IPS-20b (cell line): ENCODE results near the gene TMPRSS12.
A peak's percentile ranks its signal among the peaks of the same experiment; 100 is the strongest.
"Not testable (repeated sequence)": the region's sequence is repeated elsewhere in the genome, so short reads cannot be mapped to it uniquely, and the experiment has no call there.

Source experiments
- H3K27ac ChIP-seq: one replicate; pipeline ENCODE4 v1.5.1; 2013; ENCODE audit warnings: low read length
- H3K27me3 ChIP-seq: 2 replicates; pipeline ENCODE4 v1.6.1; 2013; ENCODE audit warnings: mild to moderate bottlenecking, low read length, inconsistent platforms; ENCODE audit not compliant: insufficient read depth
- H3K36me3 ChIP-seq: 2 replicates; pipeline ENCODE4 v1.6.1; 2013; ENCODE audit warnings: low read depth, mild to moderate bottlenecking, inconsistent platforms, low read length, moderate library complexity; ENCODE audit not compliant: insufficient read depth
- H3K4me1 ChIP-seq: 2 replicates; pipeline ENCODE4 v1.6.1; 2013; ENCODE audit warnings: mild to moderate bottlenecking, control low read depth, inconsistent platforms, low read length, moderate library complexity; ENCODE audit not compliant: insufficient read depth
- H3K4me3 ChIP-seq: 2 replicates; pipeline ENCODE4 v1.5.1; 2013; ENCODE audit warnings: mild to moderate bottlenecking, low read length, inconsistent platforms
- H3K9ac ChIP-seq: 2 replicates; pipeline ENCODE4 v1.6.1; 2013; ENCODE audit warnings: low read depth, mild to moderate bottlenecking, inconsistent platforms, low read length, moderate library complexity
- H3K9me3 ChIP-seq: 2 replicates; pipeline ENCODE4 v1.6.1; 2013; ENCODE audit warnings: mild to moderate bottlenecking, low read depth, low read length, inconsistent platforms; ENCODE audit not compliant: insufficient read depth

Gene TMPRSS12, protein sequence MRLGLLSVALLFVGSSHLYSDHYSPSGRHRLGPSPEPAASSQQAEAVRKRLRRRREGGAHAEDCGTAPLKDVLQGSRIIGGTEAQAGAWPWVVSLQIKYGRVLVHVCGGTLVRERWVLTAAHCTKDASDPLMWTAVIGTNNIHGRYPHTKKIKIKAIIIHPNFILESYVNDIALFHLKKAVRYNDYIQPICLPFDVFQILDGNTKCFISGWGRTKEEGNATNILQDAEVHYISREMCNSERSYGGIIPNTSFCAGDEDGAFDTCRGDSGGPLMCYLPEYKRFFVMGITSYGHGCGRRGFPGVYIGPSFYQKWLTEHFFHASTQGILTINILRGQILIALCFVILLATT

DNA sequence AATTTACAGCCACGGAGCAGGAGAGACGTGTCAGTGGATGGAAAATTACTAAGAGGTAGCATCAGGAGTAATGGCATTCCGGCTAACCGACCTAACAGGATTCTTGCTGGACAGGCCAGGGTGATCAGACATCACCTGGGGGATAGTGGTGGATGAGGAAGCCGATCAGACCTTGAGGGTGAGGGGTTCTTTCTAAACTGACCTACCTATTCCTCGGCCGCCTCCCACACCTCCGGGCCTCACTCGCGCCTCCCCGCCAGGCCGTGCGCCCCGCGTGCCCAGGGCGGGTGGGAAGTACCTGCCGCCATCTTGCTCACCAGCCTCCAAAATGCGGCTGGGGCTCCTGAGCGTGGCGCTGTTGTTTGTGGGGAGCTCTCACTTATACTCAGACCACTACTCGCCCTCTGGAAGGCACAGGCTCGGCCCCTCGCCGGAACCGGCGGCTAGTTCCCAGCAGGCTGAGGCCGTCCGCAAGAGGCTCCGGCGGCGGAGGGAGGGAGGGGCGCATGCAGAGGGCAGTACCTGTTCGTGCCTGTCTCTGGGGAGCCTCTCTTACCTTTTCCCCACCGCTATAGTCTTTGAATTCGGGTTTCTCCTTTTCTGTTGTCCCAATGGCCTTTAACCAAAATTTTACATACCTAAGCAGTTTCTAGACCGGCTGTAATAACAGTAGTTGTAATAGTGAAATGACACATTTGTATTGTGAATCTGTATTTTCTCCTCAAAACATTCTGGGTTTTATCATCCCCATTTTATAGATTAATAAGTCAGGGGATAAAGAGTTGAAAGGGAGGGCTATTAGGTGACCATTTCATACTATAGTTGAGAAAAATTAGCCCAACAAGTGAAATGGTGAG is at the start of gene TMPRSS12:
TSS of gene TMPRSS12 (plus strand) at position 290 of the 857 bp plus-strand sequence. CDS start at position 329, 39 bp downstream.
- no peak within 1 kb of the TSS for H3K27ac ChIP-seq
- peaks cover 8% of the 10 kb centered on the region for H3K9me3 ChIP-seq
- no peaks in the 10 kb centered on the region for H3K27me3 ChIP-seq
- no peak within 1 kb of the TSS for H3K9ac ChIP-seq
- peak within 1 kb of the TSS; percentile 39; the same call in 1 of the 2 replicates for H3K4me3 ChIP-seq
- no peaks in the 10 kb centered on the region for H3K36me3 ChIP-seq
- no peaks in the 10 kb centered on the region for H3K4me1 ChIP-seq

DNA sequence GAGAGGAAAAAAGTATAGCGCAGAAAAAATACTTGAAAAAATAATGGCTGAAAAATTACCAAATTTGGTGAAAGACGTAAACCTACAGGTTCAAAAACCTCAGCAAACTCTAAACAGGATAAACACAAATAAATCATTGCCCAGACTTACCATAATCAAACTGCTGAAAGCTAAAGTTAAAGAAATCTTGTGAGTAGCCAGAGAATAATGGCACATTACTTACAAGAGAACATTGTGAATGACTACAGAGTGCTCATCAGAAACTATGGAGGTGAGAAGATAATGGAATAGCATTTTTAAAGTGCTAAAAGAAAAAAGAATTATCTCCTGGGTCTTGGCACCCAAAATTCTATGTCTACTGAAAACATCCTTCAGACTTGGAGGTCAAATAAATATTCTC is 42.8 kb upstream of the TMPRSS12 start:
- Histone ChIP-seq H3K27ac (no peak overlapping the region), H3K4me1 (no peaks in the 10 kb centered on the region), H3K36me3 (peaks cover 60% of the 10 kb centered on the region), H3K27me3 (no peaks in the 10 kb centered on the region), H3K4me3 (no peak overlapping the region), H3K9me3 (peaks cover 22% of the 10 kb centered on the region), H3K9ac (no peak overlapping the region)

DNA sequence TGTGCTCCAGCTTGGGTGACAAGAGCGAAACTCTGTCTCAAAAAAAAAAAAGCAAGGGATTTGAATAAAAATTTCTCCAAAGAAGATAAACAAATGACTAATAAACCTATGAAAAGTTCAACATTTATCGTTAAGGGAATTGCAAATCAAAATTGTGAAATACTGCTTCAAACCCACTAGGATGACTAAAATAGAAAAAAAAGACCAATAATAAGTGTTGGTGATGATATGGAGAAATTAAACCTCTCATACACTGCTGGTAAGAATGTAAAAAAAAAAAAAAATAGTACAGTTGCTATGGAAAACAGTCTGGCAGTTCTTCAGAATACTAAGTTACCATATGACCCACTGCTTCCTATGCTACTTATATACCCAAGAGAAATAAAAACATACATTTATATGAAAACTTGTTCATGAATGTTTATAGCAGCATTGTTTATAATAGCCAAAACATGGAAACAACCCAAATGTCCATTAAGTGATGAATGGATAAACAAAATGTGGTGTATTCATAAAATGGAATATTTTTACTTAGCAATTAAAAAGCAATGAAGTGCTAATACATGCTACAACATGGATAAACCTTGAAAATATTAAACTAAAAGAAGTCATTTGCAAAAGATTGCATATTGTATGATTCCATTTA is 39.4 kb upstream of the TMPRSS12 start:
- no peak overlapping the region for H3K9ac ChIP-seq
- peaks cover 22% of the 10 kb centered on the region for H3K9me3 ChIP-seq
- H3K4me1 ChIP-seq, result no peaks in the 10 kb centered on the region
- H3K4me3 ChIP-seq, result no peak overlapping the region
- no peak overlapping the region for H3K27ac ChIP-seq
- peaks cover 33% of the 10 kb centered on the region for H3K36me3 ChIP-seq
- no peaks in the 10 kb centered on the region for H3K27me3 ChIP-seq

DNA sequence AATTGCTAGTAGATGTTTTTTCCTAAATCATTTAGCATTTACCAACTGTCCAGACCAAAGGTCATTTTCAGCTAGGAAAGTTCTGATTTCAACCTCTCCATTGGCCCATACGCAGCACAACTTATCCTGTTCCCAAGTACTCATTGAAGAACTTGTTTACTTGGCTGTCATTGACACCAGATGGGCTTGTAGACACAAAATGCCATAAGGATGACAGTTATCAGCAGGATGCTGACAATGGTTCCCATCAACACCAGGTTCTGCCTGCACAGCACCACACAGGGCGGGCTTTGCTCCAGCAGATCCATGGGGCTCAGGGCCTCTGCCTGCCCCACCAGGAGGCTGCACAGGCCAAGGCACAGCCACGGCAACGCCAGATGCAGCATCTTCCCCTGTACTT is 36.5 kb upstream of the TMPRSS12 start:
- no peaks in the 10 kb centered on the region for H3K9me3 ChIP-seq

DNA sequence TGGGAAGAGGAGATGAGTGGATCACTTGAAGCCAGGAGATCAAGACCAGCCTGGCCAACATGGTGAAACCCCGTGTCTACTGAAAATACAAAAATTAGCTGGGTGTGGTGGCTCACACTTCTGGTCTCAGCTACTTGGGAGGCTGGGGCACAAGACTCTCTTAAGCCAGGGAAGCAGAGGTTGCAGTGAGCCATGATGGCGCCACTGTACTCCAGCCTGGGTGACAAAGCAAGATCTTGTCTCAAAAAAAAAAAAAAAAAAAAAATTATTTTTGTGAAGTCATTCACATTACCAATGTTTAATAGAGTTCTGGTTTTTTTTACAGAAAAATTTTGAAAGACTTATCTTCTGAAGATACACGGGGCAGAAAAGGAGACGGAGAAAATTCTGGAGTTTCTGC is 33.6 kb upstream of the TMPRSS12 start:
- not testable (repeated sequence) for H3K4me3 ChIP-seq, H3K27me3 ChIP-seq, H3K9ac ChIP-seq, H3K4me1 ChIP-seq, H3K27ac ChIP-seq, H3K9me3 ChIP-seq
- peaks cover 40% of the 10 kb centered on the region for H3K36me3 ChIP-seq

More for the DNA sequence above, 36.5 kb upstream of the TMPRSS12 start:
- no peak overlapping the region for H3K9ac ChIP-seq
- no peak overlapping the region for H3K27ac ChIP-seq
- H3K36me3 ChIP-seq, result peaks cover 26% of the 10 kb centered on the region
- H3K4me1 ChIP-seq, result no peaks in the 10 kb centered on the region
- no peak overlapping the region for H3K4me3 ChIP-seq
- no peaks in the 10 kb centered on the region for H3K27me3 ChIP-seq

DNA sequence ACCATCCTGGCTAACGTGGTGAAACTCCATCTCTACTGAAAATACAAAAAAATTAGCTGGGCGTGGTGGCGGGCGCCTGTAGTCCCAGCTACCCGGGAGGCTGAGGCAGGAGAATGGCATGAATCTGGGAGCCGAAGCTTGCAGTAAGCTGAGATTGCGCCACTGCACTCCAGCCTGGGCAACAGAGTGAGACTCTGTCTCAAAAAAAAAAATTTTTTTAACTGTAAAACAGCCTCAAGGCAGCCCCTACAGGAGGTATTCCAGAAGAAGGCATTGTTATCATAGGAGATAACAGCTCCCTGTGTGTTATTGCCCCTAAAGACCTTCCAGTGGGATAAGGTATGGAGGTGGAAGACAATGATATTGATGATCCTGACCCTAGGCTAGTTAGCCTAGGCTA is 27.8 kb upstream of the TMPRSS12 start:
- not testable (repeated sequence) for H3K27ac ChIP-seq

DNA sequence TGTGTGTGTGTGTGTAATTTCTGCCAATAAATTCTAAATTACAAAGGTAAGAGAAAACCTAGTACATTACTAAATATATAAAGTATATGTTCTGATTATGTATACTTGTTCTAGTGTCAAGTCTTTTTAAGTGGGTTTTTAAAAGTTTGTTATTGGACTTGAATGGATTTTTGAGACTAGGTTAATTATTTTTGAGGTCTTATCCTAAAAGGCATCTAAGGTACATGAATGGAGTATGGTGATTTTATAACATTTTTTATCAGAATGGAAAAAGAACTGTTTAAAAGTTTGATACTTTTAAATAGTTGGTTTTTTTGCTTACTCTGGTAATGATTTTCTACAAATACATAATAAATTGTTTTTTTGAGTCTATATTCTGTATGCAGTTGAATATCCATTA is 22.5 kb upstream of the TMPRSS12 start:
- peaks cover 43% of the 10 kb centered on the region for H3K36me3 ChIP-seq
- no peak overlapping the region for H3K4me3 ChIP-seq
- H3K9ac ChIP-seq, result no peak overlapping the region
- no peak overlapping the region for H3K27ac ChIP-seq
- H3K4me1 ChIP-seq, result no peaks in the 10 kb centered on the region
- no peaks in the 10 kb centered on the region for H3K9me3 ChIP-seq
- H3K27me3 ChIP-seq, result no peaks in the 10 kb centered on the region

More for the DNA sequence above, 27.8 kb upstream of the TMPRSS12 start:
- peaks cover 80% of the 10 kb centered on the region for H3K36me3 ChIP-seq
- not testable (repeated sequence) for H3K27me3 ChIP-seq, H3K9me3 ChIP-seq, H3K4me3 ChIP-seq, H3K4me1 ChIP-seq, H3K9ac ChIP-seq

DNA sequence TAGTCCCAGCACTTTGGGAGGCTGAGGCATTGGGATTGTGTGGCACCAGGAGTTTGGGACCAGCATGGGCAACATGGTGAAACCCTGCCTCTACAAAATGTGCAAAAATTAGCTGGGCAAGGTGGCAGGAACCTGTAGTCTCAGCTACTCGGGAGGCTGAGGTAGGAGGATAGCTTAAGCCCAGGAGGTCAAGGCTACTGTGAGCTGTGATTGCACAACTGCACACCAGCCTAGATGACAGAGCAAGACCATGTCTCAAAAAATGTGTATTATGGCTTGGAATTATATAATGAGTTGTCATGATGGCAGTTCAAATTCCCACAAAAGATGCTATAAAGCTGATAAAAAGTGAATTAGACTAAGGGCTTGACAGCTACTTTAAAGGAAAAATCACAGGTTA is 20.6 kb upstream of the TMPRSS12 start:
- no peak overlapping the region for H3K9ac ChIP-seq
- H3K4me3 ChIP-seq, result no peak overlapping the region
- no peaks in the 10 kb centered on the region for H3K9me3 ChIP-seq
- no peaks in the 10 kb centered on the region for H3K4me1 ChIP-seq
- H3K27me3 ChIP-seq, result no peaks in the 10 kb centered on the region
- peaks cover 24% of the 10 kb centered on the region; the same call in 1 of the 2 replicates for H3K36me3 ChIP-seq
- H3K27ac ChIP-seq, result no peak overlapping the region

DNA sequence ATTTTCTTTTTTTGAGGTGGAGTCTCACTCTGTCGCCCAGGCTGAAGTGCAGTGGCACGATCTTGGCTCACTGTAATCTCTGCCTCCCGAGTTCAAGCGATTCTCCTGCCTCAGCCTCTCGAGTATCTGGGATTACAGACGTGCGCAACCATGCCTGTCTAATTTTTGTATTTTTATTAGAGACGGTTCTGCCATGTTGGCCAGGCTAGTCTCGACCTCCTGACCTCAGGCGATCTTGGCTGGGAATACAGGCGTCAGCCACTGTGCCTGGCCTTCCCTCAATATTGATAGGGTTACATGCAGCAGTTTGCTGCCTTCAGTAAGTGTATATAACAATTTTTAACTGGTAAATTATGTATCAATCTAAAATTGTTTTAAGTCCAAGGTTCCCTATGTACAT is 19.0 kb upstream of the TMPRSS12 start:
- not testable (repeated sequence) for H3K9me3 ChIP-seq, H3K27ac ChIP-seq, H3K4me1 ChIP-seq, H3K4me3 ChIP-seq, H3K27me3 ChIP-seq, H3K9ac ChIP-seq
- H3K36me3 ChIP-seq, result peaks cover 17% of the 10 kb centered on the region; the same call in 1 of the 2 replicates

DNA sequence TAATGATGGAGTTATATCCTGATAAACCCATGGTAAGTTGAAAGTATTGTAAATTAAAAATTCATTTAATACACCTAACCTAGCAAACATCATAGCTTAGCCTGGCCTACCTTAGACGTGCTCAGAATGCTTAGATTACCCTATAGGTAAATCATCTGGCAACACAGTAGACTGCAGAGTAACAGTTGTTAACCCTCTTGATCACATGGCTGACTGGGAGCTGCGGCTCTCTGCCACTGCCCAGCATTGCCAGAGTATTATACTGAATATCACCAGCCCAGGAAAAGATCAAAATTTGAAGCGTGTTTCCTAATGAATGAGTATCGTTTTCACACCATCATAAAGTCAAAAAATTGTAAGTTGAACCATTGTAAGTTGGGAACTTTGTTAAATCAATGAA is 17.8 kb upstream of the TMPRSS12 start:
- Histone ChIP-seq H3K4me1 (no peaks in the 10 kb centered on the region), H3K9ac (no peak overlapping the region), H3K4me3 (no peak overlapping the region), H3K36me3 (peaks cover 5% of the 10 kb centered on the region; the same call in 1 of the 2 replicates), H3K27ac (no peak overlapping the region), H3K9me3 (no peaks in the 10 kb centered on the region), H3K27me3 (no peaks in the 10 kb centered on the region)

DNA sequence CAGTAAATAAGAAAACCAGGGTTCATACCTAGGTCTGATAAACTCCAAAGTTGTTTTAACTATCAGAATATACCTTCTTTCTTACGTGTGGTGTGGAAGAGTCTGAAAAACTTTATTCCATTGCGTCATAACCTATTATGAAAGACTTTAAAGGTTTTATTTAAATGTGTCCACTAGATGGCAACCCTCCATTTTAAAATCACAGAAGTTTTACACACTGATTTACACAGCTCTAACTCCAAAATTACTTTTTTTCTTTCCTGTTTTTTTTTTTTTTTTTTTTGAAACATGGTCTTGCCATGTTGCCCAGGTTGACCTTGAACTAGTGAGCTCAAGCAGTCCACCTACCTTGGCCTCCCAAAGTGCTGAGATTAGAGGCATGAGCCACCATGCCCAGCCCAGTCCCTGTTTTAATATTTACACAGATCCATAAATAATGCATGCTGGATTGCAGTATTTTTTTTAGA is 17.3 kb upstream of the TMPRSS12 start:
- H3K36me3 ChIP-seq, result peaks cover under 1% of the 10 kb centered on the region; the same call in 1 of the 2 replicates
- H3K9ac ChIP-seq, result no peak overlapping the region
- no peak overlapping the region for H3K27ac ChIP-seq
- H3K4me1 ChIP-seq, result no peaks in the 10 kb centered on the region
- no peak overlapping the region for H3K4me3 ChIP-seq
- no peaks in the 10 kb centered on the region for H3K9me3 ChIP-seq
- no peaks in the 10 kb centered on the region for H3K27me3 ChIP-seq
